Gastroesophageal sphincter (tissue), 4 donors: Measurements from ENCODE around the gene CDYL. TPM values are rescaled to one million over a fixed set of nuclear protein-coding genes. Genes with fewer than 3 reads are reported as not detected.

Experiments used
- ATAC-seq: fragments of 150-250 bp; one replicate; pipeline ENCODE4 v1.9.1; 2016; ENCODE audit warnings: mild to moderate bottlenecking, moderate library complexity
- H3K27ac ChIP-seq, 4 donors: fragments of 200-600 bp; sonication (generic) in 3 of 4; 1 replicate in 3 of 4; 2 replicates in 1 of 4; pipeline ENCODE4 v1.5.1; 2016 to 2019
- H3K27me3 ChIP-seq: fragments of 200-600 bp; sonication (generic); one replicate; pipeline ENCODE4 v1.5.1; 2019
- H3K36me3 ChIP-seq, 2 donors: fragments of 200-600 bp; sonication (generic); one replicate each; pipeline ENCODE4 v1.5.1; 2019; ENCODE audit warnings: control low read depth in 1 of 2
- H3K4me1 ChIP-seq, 3 donors: fragments of 200-600 bp; sonication (generic); 1 replicate in 2 of 3; 2 replicates in 1 of 3; pipeline ENCODE4 v1.5.1; 2016 to 2019; ENCODE audit warnings: control low read depth in 2 of 3
- H3K4me3 ChIP-seq, 2 donors: fragments of 200-600 bp; sonication (generic); one replicate each; pipeline ENCODE4 v1.5.1; 2019; ENCODE audit warnings: mild to moderate bottlenecking in 1 of 2, moderate library complexity in 1 of 2
- H3K9me3 ChIP-seq, 3 donors: fragments of 200-600 bp; sonication (generic); one replicate each; pipeline ENCODE4 v1.5.1; 2017 to 2019; ENCODE audit warnings: control low read depth in 2 of 3
- CTCF ChIP-seq, 4 experiments: fragments of 200-600 bp in 2 of 4; fragments of 450-650 bp in 2 of 4; sonication (generic) in 1 of 4; IDR thresholded peaks; one replicate each; pipeline ENCODE4 v1.5.1; 2017 to 2019; ENCODE audit warnings: antibody characterized with exemption in 4 of 4, mild to moderate bottlenecking in 2 of 4, moderate library complexity in 2 of 4
- EP300 ChIP-seq: sonication (generic); formaldehyde crosslinking; IDR thresholded peaks from one replicate; pipeline ENCODE4 v1.6.1; 2017; ENCODE audit warnings: antibody characterized with exemption, mild to moderate bottlenecking
- POLR2A ChIP-seq, 2 donors: fragments of 450-650 bp; IDR thresholded peaks; one replicate each; pipeline ENCODE4 v1.6.1; 2017; ENCODE audit warnings: antibody characterized with exemption in 2 of 2, mild to moderate bottlenecking in 2 of 2, moderate library complexity in 1 of 2
- POLR2AphosphoS5 ChIP-seq: sonication (generic); formaldehyde crosslinking; IDR thresholded peaks from one replicate; pipeline ENCODE4 v1.6.1; 2017; ENCODE audit warnings: antibody characterized with exemption
- WGBS, 2 donors: methylation state at CpG; one replicate each; pipeline ENCODE4 v1.1.5; 2018; ENCODE audit warnings: low coverage in 1 of 2; 5-methylcytosine and 5-hydroxymethylcytosine counted together
- total RNA-seq, 4 donors: library from RNA; depleted of rRNA; stranded (reverse); fragments of >200 nt; gene quantifications; one replicate each; pipeline ENCODE4 v1.1.0, GENCODE V29; 2016

Gene CDYL
- total RNA-seq, 4 donors from 2014 or later = 32.0 to 68.3 (median 54.0) TPM

- Histone ChIP-seq H3K4me3 (no peak overlapping the region), H3K27ac (no peak overlapping the region), H3K36me3 (no peaks in the 10 kb centered on the region), H3K27me3 (no peaks in the 10 kb centered on the region), H3K4me1 (no peaks in the 10 kb centered on the region), H3K9me3 (no peaks in the 10 kb centered on the region)
- WGBS, 2 donors = 70 to 85% methylated on average over 3 to 8 of the region's 10 CpGs
- TF ChIP-seq POLR2A (IDR thresholded peaks at IDR 0.05) (no peak), EP300 (no peak), CTCF (IDR thresholded peaks at IDR 0.05) (no peak), POLR2AphosphoS5 (no peak)
- ATAC-seq = no peak
These were observed 185.3 kb downstream of the CDYL start for GRCh38 chr6:4961322-4962168.

- Histone ChIP-seq H3K9me3 (no peaks in the 10 kb centered on the region), H3K27ac (no peak overlapping the region), H3K4me1 (no peaks in the 10 kb centered on the region), H3K27me3 (no peaks in the 10 kb centered on the region), H3K36me3 (no peaks in the 10 kb centered on the region), H3K4me3 (no peak overlapping the region)
- TF ChIP-seq POLR2AphosphoS5 = no peak
- TF ChIP-seq CTCF (IDR thresholded peaks at IDR 0.05) = no peak
- no peak for TF ChIP-seq EP300
- TF ChIP-seq POLR2A (IDR thresholded peaks at IDR 0.05) = no peak
- 88% methylated on average over 2 of the region's 2 CpGs for WGBS, 2 donors
- ATAC-seq = no peak
These were observed 186.7 kb downstream of the CDYL start for GRCh38 chr6:4962905-4963304.

GRCh38 chr6:4964675-4965561, 188.7 kb downstream of the CDYL start:
- no peaks in the 10 kb centered on the region for H3K9me3 ChIP-seq
- no peaks in the 10 kb centered on the region for H3K4me1 ChIP-seq
- whole genome bisulfite sequencing, 2 donors = 75 to 83% methylated on average over 13 to 15 of the region's 22 CpGs
- no peak for ATAC-seq
- H3K27ac ChIP-seq = no peak overlapping the region
- no peak overlapping the region for H3K4me3 ChIP-seq
- H3K27me3 ChIP-seq = no peaks in the 10 kb centered on the region
- no peaks in the 10 kb centered on the region for H3K36me3 ChIP-seq
- no peak for TF ChIP-seq EP300
- no peak for TF ChIP-seq POLR2AphosphoS5
- TF ChIP-seq POLR2A (IDR thresholded peaks at IDR 0.05) = no peak
- TF ChIP-seq CTCF (IDR thresholded peaks at IDR 0.05) = no peak

- no peak for ATAC-seq
- Histone ChIP-seq H3K36me3 (no peaks in the 10 kb centered on the region), H3K4me1 (no peaks in the 10 kb centered on the region), H3K9me3 (no peaks in the 10 kb centered on the region), H3K27me3 (no peaks in the 10 kb centered on the region), H3K27ac (no peak overlapping the region), H3K4me3 (no peak overlapping the region)
- TF ChIP-seq CTCF (IDR thresholded peaks at IDR 0.05) = no peak
- no peak for TF ChIP-seq POLR2AphosphoS5
- no peak for TF ChIP-seq POLR2A (IDR thresholded peaks at IDR 0.05)
- no peak for TF ChIP-seq EP300
- WGBS, 2 donors = 88 to 95% methylated on average over 3 to 5 of the region's 8 CpGs
These were observed 189.6 kb downstream of the CDYL start for GRCh38 chr6:4965562-4966389.
